ENCODE results near the gene MX2.

- TF ChIP-seq, protein P1, sequence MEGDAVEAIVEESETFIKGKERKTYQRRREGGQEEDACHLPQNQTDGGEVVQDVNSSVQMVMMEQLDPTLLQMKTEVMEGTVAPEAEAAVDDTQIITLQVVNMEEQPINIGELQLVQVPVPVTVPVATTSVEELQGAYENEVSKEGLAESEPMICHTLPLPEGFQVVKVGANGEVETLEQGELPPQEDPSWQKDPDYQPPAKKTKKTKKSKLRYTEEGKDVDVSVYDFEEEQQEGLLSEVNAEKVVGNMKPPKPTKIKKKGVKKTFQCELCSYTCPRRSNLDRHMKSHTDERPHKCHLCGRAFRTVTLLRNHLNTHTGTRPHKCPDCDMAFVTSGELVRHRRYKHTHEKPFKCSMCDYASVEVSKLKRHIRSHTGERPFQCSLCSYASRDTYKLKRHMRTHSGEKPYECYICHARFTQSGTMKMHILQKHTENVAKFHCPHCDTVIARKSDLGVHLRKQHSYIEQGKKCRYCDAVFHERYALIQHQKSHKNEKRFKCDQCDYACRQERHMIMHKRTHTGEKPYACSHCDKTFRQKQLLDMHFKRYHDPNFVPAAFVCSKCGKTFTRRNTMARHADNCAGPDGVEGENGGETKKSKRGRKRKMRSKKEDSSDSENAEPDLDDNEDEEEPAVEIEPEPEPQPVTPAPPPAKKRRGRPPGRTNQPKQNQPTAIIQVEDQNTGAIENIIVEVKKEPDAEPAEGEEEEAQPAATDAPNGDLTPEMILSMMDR (IDR thresholded peaks at IDR 0.05), result no peak
- no peak for TF ChIP-seq POLR2AphosphoS5 (IDR thresholded peaks at IDR 0.05)
Measured at GRCh38 chr21:41316200-41317062, 45.4 kb upstream of the MX2 start, which contains the start of gene FAM3B.
